Endodermal cell (in vitro differentiated cells): ENCODE measurements around the gene LHFPL3. TPM values are rescaled to one million over a fixed set of nuclear protein-coding genes. Genes with fewer than 3 reads are reported as not detected.
A peak's percentile ranks its signal among the peaks of the same experiment; 100 is the strongest.

Source experiments
- DNase-seq: peaks from one replicate; pipeline ENCODE4 v3.0.0-alpha.2; 2017
- H3K27ac ChIP-seq: 2 replicates; pipeline ENCODE4 v1.5.1; 2013; ENCODE audit warnings: mild to moderate bottlenecking, low read depth, low read length, moderate library complexity
- H3K27me3 ChIP-seq: 2 replicates; pipeline ENCODE4 v1.6.1; 2013; ENCODE audit warnings: mild to moderate bottlenecking, low read length, moderate library complexity; ENCODE audit not compliant: insufficient read depth, control insufficient read depth, poor library complexity, severe bottlenecking
- H3K36me3 ChIP-seq: 2 replicates; pipeline ENCODE4 v1.7.0; 2013; ENCODE audit warnings: mild to moderate bottlenecking, low read length, moderate library complexity; ENCODE audit not compliant: control insufficient read depth, insufficient read depth
- H3K4me1 ChIP-seq: one replicate; pipeline ENCODE4 v1.7.0; 2013; ENCODE audit warnings: low read length; ENCODE audit not compliant: control insufficient read depth, insufficient read depth
- H3K4me3 ChIP-seq: 2 replicates; pipeline ENCODE4 v1.5.1; 2013; ENCODE audit warnings: mild to moderate bottlenecking, low read length, moderate library complexity
- H3K9ac ChIP-seq: 2 replicates; pipeline ENCODE4 v1.6.1; 2013; ENCODE audit warnings: mild to moderate bottlenecking, low read length, moderate library complexity; ENCODE audit not compliant: poor library complexity, severe bottlenecking; ENCODE audit errors: extremely low read depth
- H3K9me3 ChIP-seq: 2 replicates; pipeline ENCODE4 v1.6.1; 2013; ENCODE audit warnings: mild to moderate bottlenecking, low read length, moderate library complexity; ENCODE audit not compliant: control insufficient read depth
- H3K27ac Mint-ChIP-seq: 2 replicates; pipeline ENCODE4 v1.8.0; 2020; ENCODE audit warnings: mixed read lengths
- H3K27me3 Mint-ChIP-seq: 2 replicates; pipeline ENCODE4 v1.8.0; 2021; ENCODE audit warnings: mild to moderate bottlenecking, mixed read lengths; ENCODE audit not compliant: insufficient read depth
- H3K36me3 Mint-ChIP-seq: 2 replicates; pipeline ENCODE4 v1.8.0; 2020; ENCODE audit warnings: low read depth, mixed read lengths
- H3K4me1 Mint-ChIP-seq: 2 replicates; pipeline ENCODE4 v1.8.0; 2020; ENCODE audit warnings: mixed read lengths
- H3K4me3 Mint-ChIP-seq: 2 replicates; pipeline ENCODE4 v1.8.0; 2020; ENCODE audit warnings: mild to moderate bottlenecking, moderate library complexity, mixed read lengths
- H3K9me3 Mint-ChIP-seq: 2 replicates; pipeline ENCODE4 v1.8.0; 2020; ENCODE audit warnings: mild to moderate bottlenecking, mixed read lengths
- WGBS, 2 experiments: methylation state at CpG; one replicate each; pipeline versions ENCODE4 v1.1.5 to v1.1.7; 2013; ENCODE audit warnings: missing lambda C conversion rate in 2 of 2, mixed read lengths in 1 of 2; ENCODE audit not compliant: insufficient coverage in 1 of 2, insufficient read length in 1 of 2; 5-methylcytosine and 5-hydroxymethylcytosine counted together
- total RNA-seq, 2 donors: library from RNA; stranded (reverse); fragmentation: NEBNext Ultra II Directional in 1 of 2; extraction: Animal tissue kit (Norgen Biotek cat#: 25700) in 1 of 2; gene quantifications; 2 replicates in 1 of 2; 3 replicates in 1 of 2; pipeline ENCODE4 v1.2.1, GENCODE V29; 2021
- TF ChIP-seq, protein P1 (sequence below): fragments of 200-600 bp; sonication (generic); conservative IDR thresholded peaks from 2 replicates; pipeline ENCODE4 v1.5.0; 2021; ENCODE audit warnings: antibody characterized with exemption, mild to moderate bottlenecking

LHFPL3 gene
- total RNA-seq, 2 donors from 2014 or later, result not detected

DNA sequence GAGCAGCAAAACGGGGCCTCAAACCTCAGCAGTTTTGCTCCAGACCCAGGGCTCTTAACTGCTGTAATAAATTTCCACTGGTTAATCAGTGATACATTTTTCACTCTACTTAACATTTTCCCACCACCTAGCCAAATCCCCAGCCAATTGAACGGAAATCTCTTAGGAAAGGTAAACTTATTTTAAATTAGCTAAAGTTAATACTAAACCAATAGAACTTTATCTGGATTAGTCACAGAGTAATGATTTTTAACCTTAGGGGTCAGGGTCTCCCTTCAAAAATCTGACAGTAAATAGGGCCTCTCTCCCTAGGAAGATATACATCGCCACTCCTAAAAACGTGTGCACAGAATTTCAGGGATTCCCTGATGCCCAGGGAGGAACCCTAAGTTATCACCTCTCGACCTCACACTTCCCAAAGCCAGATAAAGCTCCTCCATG, 598.2 kb downstream of the LHFPL3 start:
- peaks cover 29% of the 10 kb centered on the region for H3K4me1 Mint-ChIP-seq

DNA sequence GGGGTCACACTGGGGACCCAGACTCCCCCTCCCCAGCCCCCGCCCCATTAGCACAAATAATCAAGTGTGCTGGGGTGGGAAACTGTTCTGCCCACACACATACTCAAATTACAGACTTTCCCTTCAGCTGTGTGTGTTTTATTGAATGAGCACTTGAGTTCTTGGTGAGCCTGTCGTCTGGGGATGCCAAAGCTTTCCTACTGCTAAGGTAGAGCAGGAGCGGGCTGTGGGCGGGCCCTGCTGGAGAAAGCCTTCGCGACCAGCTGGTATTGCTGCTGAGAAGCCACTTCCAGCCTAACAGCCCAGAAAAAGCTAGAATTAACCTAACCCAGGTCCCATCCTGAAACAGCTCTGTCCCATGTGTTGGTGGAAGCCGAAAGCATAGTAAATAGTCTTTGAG, 598.7 kb downstream of the LHFPL3 start:
- no peaks in the 10 kb centered on the region for H3K9me3 Mint-ChIP-seq
- WGBS, 2 experiments, result 38 to 56% methylated on average over 2 to 6 of the region's 7 CpGs
- H3K4me1 Mint-ChIP-seq, result peaks cover 29% of the 10 kb centered on the region
- Histone ChIP-seq H3K27me3 (no peaks in the 10 kb centered on the region), H3K4me3 (no peak overlapping the region), H3K9ac (no peak overlapping the region), H3K36me3 (no peaks in the 10 kb centered on the region), H3K4me1 (peaks cover 9% of the 10 kb centered on the region), H3K9me3 (no peaks in the 10 kb centered on the region), H3K27ac (no peak overlapping the region)
- H3K4me3 Mint-ChIP-seq, result peak overlapping the region; percentile 26
- DNase-seq, result peak; percentile 84
- no peaks in the 10 kb centered on the region for H3K27me3 Mint-ChIP-seq
- peak overlapping the region; percentile 85 for H3K27ac Mint-ChIP-seq
- TF ChIP-seq, protein P1, sequence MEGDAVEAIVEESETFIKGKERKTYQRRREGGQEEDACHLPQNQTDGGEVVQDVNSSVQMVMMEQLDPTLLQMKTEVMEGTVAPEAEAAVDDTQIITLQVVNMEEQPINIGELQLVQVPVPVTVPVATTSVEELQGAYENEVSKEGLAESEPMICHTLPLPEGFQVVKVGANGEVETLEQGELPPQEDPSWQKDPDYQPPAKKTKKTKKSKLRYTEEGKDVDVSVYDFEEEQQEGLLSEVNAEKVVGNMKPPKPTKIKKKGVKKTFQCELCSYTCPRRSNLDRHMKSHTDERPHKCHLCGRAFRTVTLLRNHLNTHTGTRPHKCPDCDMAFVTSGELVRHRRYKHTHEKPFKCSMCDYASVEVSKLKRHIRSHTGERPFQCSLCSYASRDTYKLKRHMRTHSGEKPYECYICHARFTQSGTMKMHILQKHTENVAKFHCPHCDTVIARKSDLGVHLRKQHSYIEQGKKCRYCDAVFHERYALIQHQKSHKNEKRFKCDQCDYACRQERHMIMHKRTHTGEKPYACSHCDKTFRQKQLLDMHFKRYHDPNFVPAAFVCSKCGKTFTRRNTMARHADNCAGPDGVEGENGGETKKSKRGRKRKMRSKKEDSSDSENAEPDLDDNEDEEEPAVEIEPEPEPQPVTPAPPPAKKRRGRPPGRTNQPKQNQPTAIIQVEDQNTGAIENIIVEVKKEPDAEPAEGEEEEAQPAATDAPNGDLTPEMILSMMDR, result no peak
- no peaks in the 10 kb centered on the region for H3K36me3 Mint-ChIP-seq

More for the DNA sequence above, 598.2 kb downstream of the LHFPL3 start:
- no peaks in the 10 kb centered on the region for H3K9me3 Mint-ChIP-seq
- no peaks in the 10 kb centered on the region for H3K36me3 ChIP-seq
- peaks cover 9% of the 10 kb centered on the region for H3K4me1 ChIP-seq
- no peaks in the 10 kb centered on the region for H3K27me3 Mint-ChIP-seq
- no peaks in the 10 kb centered on the region for H3K36me3 Mint-ChIP-seq
- H3K9ac ChIP-seq, result no peak overlapping the region
- H3K4me3 ChIP-seq, result no peak overlapping the region
- peak overlapping the region; percentile 26 for H3K4me3 Mint-ChIP-seq
- no peak overlapping the region for H3K27ac ChIP-seq
- TF ChIP-seq, protein P1, result no peak
- no peaks in the 10 kb centered on the region for H3K27me3 ChIP-seq
- WGBS, 2 experiments, result 70 to 83% methylated on average over 2 to 5 of the region's 5 CpGs
- DNase-seq, result no peak
- H3K27ac Mint-ChIP-seq, result peak overlapping the region; percentile 85
- H3K9me3 ChIP-seq, result no peaks in the 10 kb centered on the region

DNA sequence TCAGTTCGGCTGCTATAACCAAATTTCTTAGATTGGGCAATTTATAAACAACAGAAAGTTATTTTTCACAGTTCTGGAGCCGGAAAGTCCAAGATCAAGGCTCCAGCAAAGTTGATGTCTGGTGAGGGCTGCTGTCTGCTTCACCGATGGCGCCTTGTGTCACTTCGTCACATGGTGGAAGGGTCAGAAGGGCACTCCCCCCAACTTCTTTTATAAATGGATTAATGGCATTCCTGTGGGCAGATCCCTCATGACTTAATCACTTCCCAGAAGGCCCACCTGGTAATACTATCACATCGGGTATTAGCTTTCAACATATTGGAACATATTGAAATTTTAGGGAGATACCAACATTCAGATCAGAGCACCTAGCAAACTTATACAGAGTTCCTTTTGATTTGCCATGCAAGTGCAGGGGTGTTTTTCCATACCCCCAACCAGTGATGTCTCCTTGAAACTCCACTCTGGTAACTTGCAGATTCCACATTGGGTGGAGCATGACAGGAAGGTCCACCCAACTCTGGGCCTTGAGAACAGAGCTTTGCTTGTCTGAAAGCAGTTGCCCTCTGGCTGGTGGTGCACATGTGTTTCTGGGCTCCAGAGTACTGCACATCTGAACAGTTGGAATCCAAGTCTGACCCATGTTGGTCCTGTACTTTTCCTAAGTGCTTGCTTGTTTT, 600.5 kb downstream of the LHFPL3 start:
- Histone ChIP-seq H3K27ac (no peak overlapping the region), H3K27me3 (no peaks in the 10 kb centered on the region), H3K9ac (no peak overlapping the region), H3K4me1 (peaks cover 9% of the 10 kb centered on the region), H3K36me3 (no peaks in the 10 kb centered on the region), H3K9me3 (no peaks in the 10 kb centered on the region), H3K4me3 (no peak overlapping the region)
- Mint-ChIP-seq H3K9me3 (no peaks in the 10 kb centered on the region), H3K27me3 (no peaks in the 10 kb centered on the region), H3K27ac (no peak overlapping the region), H3K36me3 (no peaks in the 10 kb centered on the region), H3K4me3 (no peak overlapping the region), H3K4me1 (peaks cover 29% of the 10 kb centered on the region)
- TF ChIP-seq, protein P1, result no peak
- 93 to 100% methylated on average over 4 to 6 of the region's 6 CpGs for WGBS, 2 experiments
- DNase-seq, result no peak
